Activated CD4-positive, alpha-beta T cell treated with anti-CD3 and anti-CD28 coated beads, Interleukin-2, amount 50 U/mL, for 16 hours (primary cell): ENCODE results near the gene LARGE1.

Source experiments
- DNase-seq: peaks from one replicate; pipeline ENCODE4 v3.0.0-alpha.2; 2020

LARGE1 gene

DNA sequence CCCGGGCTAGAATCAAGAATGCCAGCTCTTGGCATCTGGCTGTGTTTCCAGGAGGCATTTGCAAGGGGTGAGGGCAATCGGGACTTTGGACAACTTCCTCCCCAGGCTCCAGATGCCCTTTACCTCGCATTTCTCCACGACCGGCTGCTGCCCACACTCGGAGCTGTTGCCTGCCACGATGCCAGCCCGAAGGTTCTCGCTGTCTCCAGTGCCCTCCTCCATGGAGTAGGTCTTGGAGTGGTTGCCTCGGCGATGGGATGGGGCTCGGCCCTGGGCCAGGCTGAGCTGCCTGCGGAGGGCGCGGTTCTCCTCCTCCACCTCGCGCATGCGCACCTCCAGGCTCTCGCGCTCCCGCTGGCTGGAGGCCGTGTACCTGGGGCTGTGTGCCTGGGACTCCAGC is 270.0 kb downstream of the LARGE1 start:
- no peak for DNase-seq

DNA sequence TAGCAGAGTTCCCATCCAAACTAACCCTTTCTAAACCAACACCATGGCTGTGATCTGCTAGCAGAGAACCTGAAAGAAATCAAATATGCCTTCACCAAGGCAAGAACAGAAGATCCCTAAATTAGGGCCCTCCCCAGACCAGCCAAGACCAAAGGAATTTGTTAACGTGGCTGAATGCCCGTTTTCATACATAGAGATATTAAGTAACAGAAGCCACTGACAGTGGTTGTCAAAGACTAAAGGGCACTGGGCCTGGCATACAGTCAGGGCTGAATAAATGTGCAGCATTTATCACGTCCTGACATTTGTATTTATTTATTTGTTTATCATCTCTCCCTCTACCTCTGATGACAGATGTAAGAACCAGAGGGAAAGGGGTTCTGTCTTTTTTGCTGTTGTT is 271.8 kb downstream of the LARGE1 start:
- DNase-seq: no peak

DNA sequence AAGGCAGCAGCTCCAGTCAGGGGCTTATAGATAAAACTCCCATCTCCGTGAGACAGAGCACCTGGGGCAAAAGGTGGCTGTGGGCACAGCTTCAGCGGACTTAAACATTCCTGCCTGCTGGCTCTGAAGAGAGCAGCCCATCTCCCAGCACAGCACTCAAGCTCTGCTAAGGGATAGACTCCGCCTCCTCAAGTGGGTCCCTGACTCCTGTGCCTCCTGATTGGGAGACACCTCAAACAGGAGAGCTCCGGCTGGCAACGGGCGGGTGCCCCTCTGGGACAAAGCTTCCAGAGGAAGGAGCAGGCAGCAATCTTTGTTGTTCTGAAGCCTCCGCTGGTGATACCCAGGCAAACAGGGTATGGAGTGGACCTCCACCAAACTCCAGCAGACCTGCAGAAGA is 279.4 kb downstream of the LARGE1 start:
- no peak for DNase-seq

DNA sequence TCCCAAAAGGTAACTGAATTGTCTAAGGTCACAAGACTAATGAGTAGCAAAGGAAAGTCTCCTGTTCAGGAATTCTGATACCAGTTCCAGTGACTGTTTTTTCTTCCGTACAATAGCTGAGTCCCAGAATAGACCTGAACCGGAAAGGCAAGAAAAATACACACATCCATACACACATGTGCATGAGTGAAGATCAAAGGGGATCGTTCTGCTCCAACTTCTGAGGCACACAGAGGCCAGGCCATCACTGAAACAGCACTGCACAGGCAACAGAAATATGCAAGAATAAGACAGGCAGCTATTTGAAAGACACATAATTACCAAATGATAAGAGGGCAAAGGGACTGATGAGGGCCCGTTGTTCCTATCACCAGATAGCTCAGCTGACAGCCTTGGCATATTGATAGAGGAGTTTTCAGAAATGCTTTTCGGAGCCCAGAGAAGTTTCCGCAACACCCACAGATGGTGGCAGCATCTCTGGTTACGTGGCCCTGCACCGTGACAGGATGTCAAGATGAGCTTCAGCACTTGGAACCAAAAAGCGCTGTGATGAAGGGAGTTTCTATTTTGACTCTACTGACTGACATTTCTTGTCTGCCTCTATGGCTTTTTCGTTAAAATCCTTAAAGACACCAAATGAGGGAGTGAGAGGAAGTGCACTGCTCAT is 280.6 kb downstream of the LARGE1 start:
- no peak for DNase-seq

GRCh38 chr22:33635766-33636165 is 284.5 kb downstream of the LARGE1 start:
- DNase-seq: no peak

DNA sequence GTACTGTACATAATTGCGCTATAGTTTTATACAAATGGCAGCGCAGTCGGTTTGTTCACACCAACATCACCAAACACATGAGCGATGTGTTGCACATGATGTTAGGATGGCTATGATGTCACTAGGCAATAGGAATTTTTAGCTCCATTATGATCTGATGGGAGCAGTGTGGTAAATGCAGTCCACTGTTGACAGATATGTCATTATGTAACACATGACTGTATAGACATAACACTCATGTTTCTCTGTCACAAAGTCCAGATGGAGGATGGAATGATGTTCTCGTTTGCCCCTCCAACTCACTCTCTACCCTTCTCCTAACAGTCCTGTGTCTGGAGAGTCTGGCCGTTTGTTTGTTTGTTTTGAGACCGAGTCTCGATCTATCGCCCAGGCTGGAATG is 288.5 kb downstream of the LARGE1 start:
- DNase-seq: no peak

DNA sequence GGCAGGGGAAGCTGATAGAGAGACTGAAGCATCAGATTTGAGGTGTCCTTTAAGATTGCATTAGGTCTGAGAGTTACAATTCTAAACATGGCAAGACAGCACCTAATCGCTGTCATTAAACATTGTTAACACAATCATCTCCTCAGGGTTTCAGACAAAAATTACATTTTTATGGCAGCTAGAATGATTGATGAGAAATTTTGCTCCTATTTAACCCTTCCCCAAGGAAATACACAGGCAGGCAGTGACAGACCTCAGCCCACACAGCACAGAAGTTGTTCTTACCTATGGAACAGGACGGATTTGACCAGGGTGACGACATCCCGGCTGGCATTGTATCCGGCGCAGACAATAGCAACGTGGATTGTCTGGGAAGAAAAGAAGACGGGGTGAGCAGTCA is 294.3 kb downstream of the LARGE1 start:
- no peak for DNase-seq

DNA sequence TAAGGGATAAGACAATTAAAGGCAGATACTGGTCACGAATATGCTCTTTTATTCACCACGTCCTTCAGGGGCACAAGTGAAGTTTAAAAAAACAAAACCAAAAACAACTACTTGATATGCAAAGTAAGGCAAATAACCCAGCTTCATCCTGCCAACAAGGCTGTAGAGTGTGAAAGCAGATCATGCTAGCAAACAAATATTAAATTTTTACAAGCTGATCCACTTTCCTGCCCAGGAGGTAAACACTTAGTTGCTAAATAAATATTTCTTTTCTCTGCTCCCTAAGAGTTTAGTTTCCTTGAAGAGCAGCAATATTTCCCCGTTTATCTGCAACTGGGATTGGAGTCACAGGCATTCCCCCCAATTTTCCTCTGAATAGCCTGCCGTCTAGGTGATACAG is 300.2 kb downstream of the LARGE1 start:
- no peak for DNase-seq

DNA sequence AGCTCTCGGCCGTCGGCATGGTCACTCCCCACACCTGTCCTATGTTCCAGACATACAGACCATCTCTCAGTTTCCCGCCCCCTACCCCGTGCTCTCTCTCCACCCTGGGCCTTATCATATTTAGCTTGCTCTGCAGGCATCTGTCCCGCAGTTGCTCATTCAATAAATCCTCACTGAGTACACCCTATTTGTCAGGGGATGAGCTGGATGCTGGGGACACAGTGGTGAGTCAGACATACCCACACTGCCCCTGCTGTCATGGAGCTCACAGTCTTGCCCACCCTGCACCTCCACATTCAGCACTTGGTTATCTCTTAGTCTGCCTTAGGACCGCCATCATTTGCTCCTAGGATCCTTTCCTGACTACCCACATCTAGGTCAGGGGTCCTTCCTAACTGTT is 313.8 kb downstream of the LARGE1 start:
- no peak for DNase-seq

DNA sequence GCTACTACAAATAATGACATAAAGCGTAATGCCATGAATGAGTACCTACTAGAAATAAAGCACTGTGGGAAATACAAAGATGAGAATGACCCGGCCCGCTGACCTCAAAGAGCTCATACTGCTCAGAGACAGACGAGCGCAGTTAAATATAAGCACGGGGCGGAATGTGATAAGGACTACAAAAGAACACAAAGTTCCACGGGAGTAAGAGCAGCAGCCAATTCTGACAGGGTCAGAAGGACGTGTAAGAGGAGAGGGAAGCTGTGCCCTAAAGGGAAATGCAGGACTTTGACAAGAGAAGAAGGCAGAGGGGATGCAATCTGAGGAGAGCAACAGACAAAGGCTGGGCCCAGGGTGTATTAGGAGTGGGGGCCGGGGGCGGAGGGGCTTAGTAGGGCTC is 314.6 kb downstream of the LARGE1 start:
- DNase-seq: no peak

DNA sequence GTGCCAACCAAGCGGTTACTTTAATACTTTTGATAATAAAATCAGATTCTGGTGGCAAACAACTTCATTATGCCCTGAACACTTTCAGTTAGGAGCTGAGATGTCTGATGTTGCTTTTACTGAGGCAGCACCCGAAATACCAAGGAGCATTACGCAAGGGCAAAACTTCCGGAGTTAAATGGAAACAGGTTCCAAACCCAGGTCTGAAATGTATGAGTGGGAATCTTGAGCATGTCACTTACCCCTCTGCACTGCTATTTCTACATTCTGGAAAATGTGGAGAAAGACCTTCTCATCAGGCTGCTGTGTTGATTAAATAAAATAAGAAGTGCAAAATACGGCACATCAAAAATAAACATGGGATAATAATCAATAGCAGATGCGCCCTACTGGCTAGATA is 315.1 kb downstream of the LARGE1 start:
- DNase-seq: no peak

GRCh38 chr22:33601062-33601461 is 319.2 kb downstream of the LARGE1 start:
- DNase-seq: no peak

- DNase-seq: no peak
These were observed 319.7 kb downstream of the LARGE1 start for GRCh38 chr22:33600595-33600994.

- DNase-seq: no peak
These were observed 320.2 kb downstream of the LARGE1 start for GRCh38 chr22:33600113-33600512.

- no peak for DNase-seq
These were observed 320.7 kb downstream of the LARGE1 start for GRCh38 chr22:33599596-33599995.

- no peak for DNase-seq
These were observed 321.5 kb downstream of the LARGE1 start for GRCh38 chr22:33598821-33599220.

DNA sequence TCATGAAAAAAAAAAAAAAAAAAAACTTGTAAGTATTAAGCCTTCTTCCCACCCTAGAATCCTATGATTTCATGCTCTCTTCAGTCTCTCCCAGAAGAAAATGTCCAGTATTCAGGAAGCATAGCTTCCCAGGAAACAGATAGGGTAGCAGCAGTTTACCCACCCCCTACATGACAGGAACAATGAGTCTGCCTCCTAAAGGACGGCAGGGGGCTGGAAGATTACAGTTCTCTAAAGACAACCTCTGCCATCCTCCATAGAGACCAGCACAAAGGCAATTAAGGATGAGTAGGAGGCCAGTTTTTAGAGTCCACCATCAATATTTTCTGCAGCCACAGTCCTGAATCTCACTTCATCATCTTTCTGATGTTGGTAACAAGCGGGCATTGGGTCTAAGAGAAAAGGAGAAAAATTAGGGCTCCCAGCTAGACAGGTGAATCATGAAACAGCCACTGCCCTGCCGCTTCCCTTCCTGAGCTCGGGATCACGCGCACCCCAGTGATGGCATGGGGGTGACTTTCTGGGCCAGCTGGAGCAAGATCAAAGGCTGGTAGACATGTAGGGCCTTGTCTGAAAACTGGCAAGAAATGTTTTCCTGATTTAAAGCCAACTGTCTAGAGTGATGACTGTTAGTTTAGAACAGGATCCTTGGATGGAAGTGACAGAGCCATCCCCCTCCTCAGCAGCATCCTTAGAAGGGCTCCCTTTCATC is 322.8 kb downstream of the LARGE1 start:
- DNase-seq: no peak

DNA sequence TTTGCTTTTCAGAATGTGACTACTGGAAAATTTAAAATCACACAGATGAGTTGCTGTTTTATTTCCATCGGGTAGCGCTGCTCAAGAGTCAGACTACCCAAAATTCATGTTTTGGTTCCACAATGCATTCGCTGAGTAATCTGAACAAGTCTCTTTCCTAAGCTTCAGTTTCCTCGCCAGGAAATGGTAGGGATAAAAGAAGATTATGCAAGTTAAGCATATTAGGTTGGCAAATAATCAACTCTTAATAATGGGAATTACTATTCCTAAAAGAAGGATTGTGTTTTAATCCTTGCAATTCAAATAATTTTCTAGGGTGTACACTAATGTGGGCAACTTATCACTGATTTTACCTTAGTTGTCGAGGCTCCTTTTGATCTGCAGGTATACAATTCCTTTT is 326.5 kb downstream of the LARGE1 start:
- no peak for DNase-seq

- DNase-seq: no peak
These were observed 328.3 kb downstream of the LARGE1 start for GRCh38 chr22:33591946-33592345.

DNA sequence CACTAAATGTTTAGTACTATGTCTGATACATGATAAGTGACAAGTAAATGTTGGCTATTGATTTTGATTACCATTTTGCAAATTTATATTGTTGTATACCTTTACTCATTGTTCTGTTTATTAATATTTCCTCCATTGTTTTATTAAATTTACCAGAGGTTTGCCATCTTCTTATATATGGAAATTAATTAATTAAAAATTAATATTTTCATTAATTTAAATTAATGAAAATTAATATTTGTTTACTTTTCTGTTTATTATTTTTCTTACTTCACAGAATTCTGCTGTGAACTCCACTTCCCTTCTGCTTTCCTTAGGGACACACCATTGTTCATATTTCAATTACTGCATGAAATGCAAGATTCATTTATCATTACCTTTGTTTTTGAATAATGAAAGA is 331.0 kb downstream of the LARGE1 start:
- DNase-seq: no peak

- no peak for DNase-seq
These were observed 331.4 kb downstream of the LARGE1 start for GRCh38 chr22:33588860-33589259.

- DNase-seq: no peak
These were observed 336.1 kb downstream of the LARGE1 start for GRCh38 chr22:33584152-33584551.

DNA sequence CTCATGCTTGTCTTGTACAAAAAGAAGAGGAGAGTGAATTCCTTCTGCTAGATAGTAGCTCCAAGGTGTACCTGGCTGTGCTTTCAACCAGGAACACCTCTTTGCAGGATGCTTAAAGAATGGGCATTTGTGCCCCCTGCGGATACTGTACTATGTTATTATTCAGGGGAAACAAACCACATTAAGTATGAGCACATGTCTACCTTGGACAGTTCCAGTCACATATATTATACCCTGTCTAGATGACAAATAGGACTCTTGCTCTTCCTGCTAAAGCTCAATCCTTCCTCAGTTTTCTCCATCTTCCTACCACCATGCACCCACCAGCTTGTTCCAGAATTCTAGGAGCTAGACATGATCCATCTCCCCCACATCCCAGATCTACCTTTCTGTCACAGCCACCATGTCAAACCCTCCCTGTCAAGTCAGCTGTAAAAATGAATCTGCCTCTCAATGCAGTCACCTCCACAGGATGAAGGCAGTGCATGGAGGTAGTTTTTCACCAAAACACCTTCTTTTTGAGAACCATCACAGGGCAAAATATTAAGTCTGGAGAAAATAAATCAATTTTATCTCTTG is 337.4 kb downstream of the LARGE1 start:
- DNase-seq: no peak

DNA sequence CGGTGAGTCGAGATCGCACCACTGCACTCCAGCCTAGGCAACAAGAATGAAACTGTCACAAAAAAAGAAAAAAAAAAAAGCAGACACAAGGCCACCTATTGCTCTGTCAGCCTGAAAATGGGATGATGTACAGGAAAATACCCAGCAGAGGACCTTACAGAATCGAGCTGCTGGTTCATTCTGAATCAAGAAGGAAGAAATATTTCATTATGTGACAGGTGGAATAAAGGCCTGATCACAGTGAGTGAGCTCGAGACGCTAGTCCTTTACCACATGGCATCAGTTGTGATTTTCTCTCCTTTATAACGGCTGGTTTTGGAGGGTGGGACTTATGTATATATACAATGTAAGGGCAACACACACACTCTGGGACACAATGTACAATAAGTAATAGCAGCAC is 340.0 kb downstream of the LARGE1 start:
- no peak for DNase-seq
